ENCODE results near the gene SYTL3. TPM values are rescaled to one million over a fixed set of nuclear protein-coding genes. Genes with fewer than 3 reads are reported as not detected.

Gene SYTL3
- total and polyA plus RNA-seq, 3 donors from 2014 or later, result 7.0 to 11.0 (median 10.2) TPM

- intact Hi-C loops (cut with DNase I; ENCODE audit: low total_unique reads), result no loop called here
- Histone ChIP-seq H3K9me3 (no peaks in the 10 kb centered on the region), H3K27ac (no peak overlapping the region), H3K27me3 (no peaks in the 10 kb centered on the region), H3K36me3 (ENCODE audit: low read depth, missing control alignments) (no peaks in the 10 kb centered on the region), H3K4me1 (peaks cover 22% of the 10 kb centered on the region), H3K4me3 (no peak overlapping the region)
- no peak for DNase-seq
- 90 to 93% methylated on average over 10 of the region's 10 CpGs for WGBS, 2 donors
- TF ChIP-seq POLR2A (IDR thresholded peaks at IDR 0.05), result no peak
- TF ChIP-seq, protein P1, sequence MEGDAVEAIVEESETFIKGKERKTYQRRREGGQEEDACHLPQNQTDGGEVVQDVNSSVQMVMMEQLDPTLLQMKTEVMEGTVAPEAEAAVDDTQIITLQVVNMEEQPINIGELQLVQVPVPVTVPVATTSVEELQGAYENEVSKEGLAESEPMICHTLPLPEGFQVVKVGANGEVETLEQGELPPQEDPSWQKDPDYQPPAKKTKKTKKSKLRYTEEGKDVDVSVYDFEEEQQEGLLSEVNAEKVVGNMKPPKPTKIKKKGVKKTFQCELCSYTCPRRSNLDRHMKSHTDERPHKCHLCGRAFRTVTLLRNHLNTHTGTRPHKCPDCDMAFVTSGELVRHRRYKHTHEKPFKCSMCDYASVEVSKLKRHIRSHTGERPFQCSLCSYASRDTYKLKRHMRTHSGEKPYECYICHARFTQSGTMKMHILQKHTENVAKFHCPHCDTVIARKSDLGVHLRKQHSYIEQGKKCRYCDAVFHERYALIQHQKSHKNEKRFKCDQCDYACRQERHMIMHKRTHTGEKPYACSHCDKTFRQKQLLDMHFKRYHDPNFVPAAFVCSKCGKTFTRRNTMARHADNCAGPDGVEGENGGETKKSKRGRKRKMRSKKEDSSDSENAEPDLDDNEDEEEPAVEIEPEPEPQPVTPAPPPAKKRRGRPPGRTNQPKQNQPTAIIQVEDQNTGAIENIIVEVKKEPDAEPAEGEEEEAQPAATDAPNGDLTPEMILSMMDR (IDR thresholded peaks at IDR 0.05), result no peak
Measured at GRCh38 chr6:158711264-158711663, 61.4 kb downstream of the SYTL3 start.

DNA sequence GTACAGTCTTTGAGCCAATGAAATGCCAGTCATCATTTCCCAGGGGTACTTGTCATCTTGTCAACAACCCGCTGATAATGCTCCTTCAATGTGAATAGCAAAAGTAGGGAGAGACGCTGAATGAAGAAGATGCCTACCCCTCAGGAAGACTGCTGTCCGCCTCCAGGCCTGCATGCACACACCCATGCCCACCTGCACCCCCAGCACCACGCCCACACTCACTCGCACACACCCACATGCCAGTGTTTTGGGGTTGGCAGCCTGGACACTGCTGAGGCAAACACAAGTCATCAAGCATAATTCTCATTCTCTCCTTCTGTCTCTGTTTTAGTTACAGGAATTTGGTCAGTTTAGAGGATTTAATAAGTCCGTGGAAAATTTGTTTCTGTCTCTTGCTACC is 63.6 kb downstream of the SYTL3 start:
- no peak for TF ChIP-seq POLR2A (IDR thresholded peaks at IDR 0.05)
- TF ChIP-seq, protein P1 (IDR thresholded peaks at IDR 0.05), result no peak
- Histone ChIP-seq H3K4me3 (no peak overlapping the region), H3K27ac (no peak overlapping the region), H3K36me3 (ENCODE audit: low read depth, missing control alignments) (no peaks in the 10 kb centered on the region), H3K9me3 (no peaks in the 10 kb centered on the region), H3K27me3 (no peaks in the 10 kb centered on the region), H3K4me1 (peaks cover 4% of the 10 kb centered on the region)
- peak; percentile 2 for DNase-seq
- intact Hi-C loops (cut with DNase I; ENCODE audit: low total_unique reads), result no loop called here
- 91 to 94% methylated on average over 6 of the region's 6 CpGs for WGBS, 2 donors

DNA sequence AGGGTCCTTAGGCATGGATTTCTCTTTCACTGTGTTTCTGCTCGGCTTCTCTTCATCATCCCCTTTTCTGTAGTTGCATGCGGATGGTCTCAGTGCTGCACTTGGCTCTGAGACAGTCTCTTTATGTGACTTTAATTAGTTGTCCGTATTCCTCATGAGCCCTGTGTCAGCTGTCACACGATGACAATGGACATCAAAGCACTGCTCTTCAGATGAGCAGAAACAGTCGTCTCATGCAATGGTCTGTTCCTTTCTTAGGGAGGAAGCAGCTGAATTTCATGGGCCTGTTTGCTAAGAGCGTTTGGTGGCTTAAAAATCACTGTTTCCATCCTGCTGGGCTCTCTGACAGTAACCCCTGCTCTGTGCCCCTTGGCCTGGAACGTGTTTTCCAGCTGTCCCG is 64.9 kb downstream of the SYTL3 start:
- Histone ChIP-seq H3K27ac (no peak overlapping the region), H3K4me3 (no peak overlapping the region), H3K4me1 (peaks cover 4% of the 10 kb centered on the region), H3K36me3 (ENCODE audit: low read depth, missing control alignments) (no peaks in the 10 kb centered on the region), H3K27me3 (no peaks in the 10 kb centered on the region), H3K9me3 (no peaks in the 10 kb centered on the region)
- no peak for TF ChIP-seq POLR2A (IDR thresholded peaks at IDR 0.05)
- TF ChIP-seq, protein P1 (IDR thresholded peaks at IDR 0.05), result no peak
- no peak for DNase-seq
- WGBS, 2 donors, result 81 to 90% methylated on average over 8 of the region's 8 CpGs
- intact Hi-C loops (cut with DNase I; ENCODE audit: low total_unique reads), result no loop called here

DNA sequence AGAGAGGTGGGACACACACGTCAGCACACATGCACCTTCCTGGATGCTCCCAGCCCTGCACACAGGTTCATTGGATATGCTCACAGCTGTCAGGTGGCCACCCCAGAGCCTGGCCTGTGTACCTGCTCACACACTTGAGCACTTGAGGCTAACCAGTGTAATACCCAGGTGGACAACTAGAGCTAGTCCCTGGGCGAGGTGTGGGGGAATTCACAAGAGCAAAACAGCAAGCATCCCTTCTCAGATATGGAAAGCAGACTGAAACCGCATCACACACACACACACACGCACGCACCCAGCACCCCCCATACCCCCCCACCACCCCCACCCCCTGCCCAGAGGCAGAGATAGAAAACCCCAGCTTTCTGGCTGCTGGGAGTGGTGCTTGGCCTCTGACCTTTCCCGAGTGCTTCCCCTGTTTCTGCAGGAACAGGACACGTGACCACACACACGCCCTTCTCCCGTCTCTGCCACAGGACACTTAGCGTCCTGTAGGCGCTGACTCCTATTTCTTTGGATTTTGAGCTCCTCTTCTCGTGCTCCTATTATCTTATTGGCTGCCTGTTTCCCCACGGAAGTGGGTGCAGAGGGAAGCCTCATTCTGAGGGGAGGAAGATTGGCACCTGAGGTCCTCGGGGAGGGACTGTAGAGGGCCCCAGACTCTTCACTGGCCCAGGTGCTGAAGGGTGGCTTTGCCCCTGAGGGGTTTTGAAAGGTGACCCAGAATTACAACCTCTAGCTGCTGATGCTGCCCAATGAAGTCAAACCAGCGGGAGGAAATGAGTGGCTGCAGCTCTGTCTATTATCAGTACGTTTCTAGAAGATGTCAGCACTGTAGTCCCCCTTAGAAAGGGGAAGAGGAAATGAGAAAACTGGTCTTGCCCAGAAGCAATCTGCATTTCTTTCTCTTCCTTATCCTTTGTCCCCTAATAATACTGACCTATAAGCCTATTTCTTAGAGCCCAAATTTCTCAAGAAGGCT is 65.8 kb downstream of the SYTL3 start:
- peak overlapping the region in 1 of 2 donors; percentile 44 for H3K27ac ChIP-seq
- no peaks in the 10 kb centered on the region for H3K36me3 ChIP-seq (ENCODE audit: low read depth, missing control alignments)
- no peak overlapping the region for H3K4me3 ChIP-seq
- intact Hi-C loops (cut with DNase I; ENCODE audit: low total_unique reads), result no loop called here
- no peak for DNase-seq
- no peak for TF ChIP-seq POLR2A (IDR thresholded peaks at IDR 0.05)
- TF ChIP-seq, protein P1 (IDR thresholded peaks at IDR 0.05), result no peak
- H3K9me3 ChIP-seq, result no peaks in the 10 kb centered on the region
- WGBS, 2 donors, result 77 to 79% methylated on average over 15 to 16 of the region's 16 CpGs
- no peaks in the 10 kb centered on the region for H3K27me3 ChIP-seq
- peaks cover 9% of the 10 kb centered on the region for H3K4me1 ChIP-seq
